ENCODE measurements around the gene LMO4. TPM values are rescaled to one million over a fixed set of nuclear protein-coding genes. Genes with fewer than 3 reads are reported as not detected.

Gene LMO4
- polyA plus RNA-seq, 2 of the 4 experiments (the other 2 are of a cell fraction) = 54.7 to 68.9 TPM

GRCh38 chr1:87356591-87356990 is 27.9 kb downstream of the LMO4 start:
- H3K9me3 ChIP-seq = no peaks in the 10 kb centered on the region
- WGBS (ENCODE audit: missing lambda C conversion rate) = 88% methylated on average over 5 of the region's 5 CpGs
- no peak for FAIRE-seq

GRCh38 chr1:87358219-87358618 is 29.5 kb downstream of the LMO4 start:
- Histone ChIP-seq H3K4me3 (no peak overlapping the region), H3K4me2 (no peak overlapping the region), H3K27ac (no peak overlapping the region), H3K4me1 (no peaks in the 10 kb centered on the region), H3K9me3 (no peaks in the 10 kb centered on the region)
- 56% methylated on average over 1 of the region's 1 CpG for WGBS (ENCODE audit: missing lambda C conversion rate)
- ATAC-seq = no peak
- TF ChIP-seq JUN (IDR thresholded peaks at IDR 0.05) (no peak), HOXA7 (CRISPR knock-in tag; IDR thresholded peaks at IDR 0.05) (no peak)
- POLR2A ChIA-PET = no interaction called here
- no peak for DNase-seq (ENCODE audit: low read depth in 1 of 2, low spot score in 1 of 2)
- CTCF ChIA-PET = no interaction called here
- no peak for FAIRE-seq

More at GRCh38 chr1:87356591-87356990, 27.9 kb downstream of the LMO4 start:
- Histone ChIP-seq H3K4me1 (no peaks in the 10 kb centered on the region), H3K4me2 (no peak overlapping the region), H3K27ac (no peak overlapping the region), H3K4me3 (no peak overlapping the region)
- POLR2A ChIA-PET = no interaction called here
- CTCF ChIA-PET = no interaction called here
- ATAC-seq = no peak
- no peak for DNase-seq (ENCODE audit: low read depth in 1 of 2, low spot score in 1 of 2)
- no peak for TF ChIP-seq EP300 (IDR thresholded peaks at IDR 0.05)
- TF ChIP-seq RARB (CRISPR knock-in tag; IDR thresholded peaks at IDR 0.05) = no peak
- no peak for TF ChIP-seq CHD2 (IDR thresholded peaks at IDR 0.05; ENCODE audit: low read length, partially characterized antibody)
- TF ChIP-seq FOXS1 (CRISPR knock-in tag; IDR thresholded peaks at IDR 0.05) = no peak
- TF ChIP-seq RAD21 (conservative IDR thresholded peaks at IDR 0.05 in 1 of 2, IDR thresholded peaks at IDR 0.05 in 1 of 2) = no peak
- TF ChIP-seq NR3C1 (IDR thresholded peaks at IDR 0.05) = no peak
- no peak for TF ChIP-seq MYC (IDR thresholded peaks at IDR 0.05; ENCODE audit: borderline replicate concordance, low read length)
- TF ChIP-seq EHF (CRISPR knock-in tag; IDR thresholded peaks at IDR 0.05) = no peak
- no peak for TF ChIP-seq RFX5 (IDR thresholded peaks at IDR 0.05)
- TF ChIP-seq ATOH8 (CRISPR knock-in tag; IDR thresholded peaks at IDR 0.05; ENCODE audit: low read depth) = no peak
- TF ChIP-seq CHD4 (IDR thresholded peaks at IDR 0.05; ENCODE audit: borderline replicate concordance) = no peak
- TF ChIP-seq HOXA7 (CRISPR knock-in tag; IDR thresholded peaks at IDR 0.05) = no peak
- no peak for TF ChIP-seq NPAS2 (CRISPR knock-in tag; IDR thresholded peaks at IDR 0.05; ENCODE audit: borderline replicate concordance)
- no peak for TF ChIP-seq BCL3 (IDR thresholded peaks at IDR 0.05)
- no peak for TF ChIP-seq KDM5A (IDR thresholded peaks at IDR 0.05)
- TF ChIP-seq HMGXB4 (CRISPR knock-in tag; IDR thresholded peaks at IDR 0.05; ENCODE audit: borderline replicate concordance) = no peak
- no peak for TF ChIP-seq ZC3H11A (IDR thresholded peaks at IDR 0.05)

- H3K27ac ChIP-seq = no peak overlapping the region
- 78% methylated on average over 1 of the region's 1 CpG for WGBS (ENCODE audit: missing lambda C conversion rate)
- POLR2A ChIA-PET = no interaction called here
- no peak for ATAC-seq
- H3K4me1 ChIP-seq = no peaks in the 10 kb centered on the region
- no peaks in the 10 kb centered on the region for H3K9me3 ChIP-seq
- no peak for TF ChIP-seq CEBPB (IDR thresholded peaks at IDR 0.05)
- TF ChIP-seq EHF (CRISPR knock-in tag; IDR thresholded peaks at IDR 0.05) = no peak
- TF ChIP-seq RAD21 (conservative IDR thresholded peaks at IDR 0.05 in 1 of 2, IDR thresholded peaks at IDR 0.05 in 1 of 2) = no peak
- TF ChIP-seq SREBF2 (IDR thresholded peaks at IDR 0.05) = no peak
- TF ChIP-seq MAX (IDR thresholded peaks at IDR 0.05) = no peak
- TF ChIP-seq EP300 (IDR thresholded peaks at IDR 0.05) = no peak
- no peak for TF ChIP-seq HEYL (CRISPR knock-in tag; IDR thresholded peaks at IDR 0.05)
- no peak for TF ChIP-seq NR3C1 (IDR thresholded peaks at IDR 0.05)
- no peak for TF ChIP-seq MYC (IDR thresholded peaks at IDR 0.05; ENCODE audit: borderline replicate concordance, low read length)
- no peak for TF ChIP-seq EHMT2 (IDR thresholded peaks at IDR 0.05; ENCODE audit: low read depth)
- no peak for TF ChIP-seq MAFK (IDR thresholded peaks at IDR 0.05; ENCODE audit: partially characterized antibody)
- TF ChIP-seq RARB (CRISPR knock-in tag; IDR thresholded peaks at IDR 0.05) = no peak
- TF ChIP-seq CBX2 (IDR thresholded peaks at IDR 0.05; ENCODE audit: borderline replicate concordance, low read depth) = no peak
- no peak for TF ChIP-seq BCL3 (IDR thresholded peaks at IDR 0.05)
- TF ChIP-seq RCOR1 (IDR thresholded peaks at IDR 0.05; ENCODE audit: low read depth, low read length) = no peak
- no peak for TF ChIP-seq KDM1A (IDR thresholded peaks at IDR 0.05; ENCODE audit: low read depth)
- no peak for TF ChIP-seq GATA3 (IDR thresholded peaks at IDR 0.05; ENCODE audit: borderline replicate concordance)
- TF ChIP-seq PHF8 (IDR thresholded peaks at IDR 0.05; ENCODE audit: borderline replicate concordance, low read depth) = no peak
- no peak for TF ChIP-seq RFX5 (IDR thresholded peaks at IDR 0.05)
- no peak overlapping the region for H3K4me2 ChIP-seq
- FAIRE-seq = no peak
- no peak overlapping the region for H3K4me3 ChIP-seq
- CTCF ChIA-PET = no interaction called here
- DNase-seq (ENCODE audit: low read depth in 1 of 2, low spot score in 1 of 2) = no peak
Observed at GRCh38 chr1:87359586-87359985, 30.9 kb downstream of the LMO4 start.

Data from A549 (cell line).